H9 (cell line): ENCODE results near the gene VAPA. TPM values are rescaled to one million over a fixed set of nuclear protein-coding genes. Genes with fewer than 3 reads are reported as not detected.
"Not testable (repeated sequence)": the region's sequence is repeated elsewhere in the genome, so short reads cannot be mapped to it uniquely, and the experiment has no call there.

ENCODE experiments used
- DNase-seq: peaks from one replicate; pipeline ENCODE4 v3.0.0-alpha.2; 2017
- H2AFZ ChIP-seq: one replicate; pipeline ENCODE4 v1.6.1; 2013; ENCODE audit warnings: mild to moderate bottlenecking, low read length, control low read depth, moderate library complexity
- H2AK5ac ChIP-seq: 2 replicates; pipeline ENCODE4 v1.6.1; 2013; ENCODE audit warnings: low read length, control low read depth, mixed read lengths; ENCODE audit not compliant: insufficient read length
- H2BK120ac ChIP-seq: one replicate; pipeline ENCODE4 v1.6.1; 2013; ENCODE audit warnings: low read depth, mild to moderate bottlenecking, low read length, control low read depth, inconsistent platforms; ENCODE audit not compliant: poor library complexity, severe bottlenecking
- H2BK12ac ChIP-seq: 2 replicates; pipeline ENCODE4 v1.6.1; 2013; ENCODE audit warnings: low read length, control low read depth, mixed read lengths, low read depth; ENCODE audit not compliant: insufficient read length
- H2BK15ac ChIP-seq: 2 replicates; pipeline ENCODE4 v1.6.1; 2013; ENCODE audit warnings: low read depth, low read length, control low read depth
- H2BK20ac ChIP-seq: one replicate; pipeline ENCODE4 v1.6.1; 2013; ENCODE audit warnings: low read depth, mild to moderate bottlenecking, low read length, control low read depth, inconsistent platforms; ENCODE audit not compliant: poor library complexity, severe bottlenecking
- H2BK5ac ChIP-seq: 2 replicates; pipeline ENCODE4 v1.6.1; 2013; ENCODE audit warnings: low read length, control low read depth, mixed read lengths; ENCODE audit not compliant: insufficient read length
- H3K14ac ChIP-seq: 2 replicates; pipeline ENCODE4 v1.6.1; 2013; ENCODE audit warnings: low read length, control low read depth; ENCODE audit not compliant: insufficient read depth
- H3K18ac ChIP-seq: 2 replicates; pipeline ENCODE4 v1.6.1; 2013; ENCODE audit warnings: low read depth, mild to moderate bottlenecking, mixed read lengths, low read length, control low read depth; ENCODE audit not compliant: insufficient read length
- H3K23ac ChIP-seq: 2 replicates; pipeline ENCODE4 v1.6.1; 2013; ENCODE audit warnings: low read length, control low read depth, mixed read lengths, low read depth; ENCODE audit not compliant: insufficient read length
- H3K23me2 ChIP-seq: 2 replicates; pipeline ENCODE4 v1.6.1; 2013; ENCODE audit warnings: low read depth, mild to moderate bottlenecking, mixed read lengths, low read length, control low read depth; ENCODE audit not compliant: insufficient read length, poor library complexity, severe bottlenecking
- H3K27ac ChIP-seq: 2 replicates; pipeline ENCODE4 v1.5.1; 2013; ENCODE audit warnings: low read length, control low read depth, mixed read lengths, low read depth; ENCODE audit not compliant: insufficient read length
- H3K27me3 ChIP-seq: 2 replicates; pipeline ENCODE4 v1.6.1; 2013; ENCODE audit warnings: low read length, control low read depth, inconsistent platforms; ENCODE audit not compliant: insufficient read depth
- H3K4ac ChIP-seq: 2 replicates; pipeline ENCODE4 v1.6.1; 2013; ENCODE audit warnings: low read depth, mild to moderate bottlenecking, control low read depth, inconsistent platforms, low read length, moderate library complexity
- H3K4me1 ChIP-seq: 2 replicates; pipeline ENCODE4 v1.6.1; 2013; ENCODE audit warnings: low read length, control low read depth, inconsistent platforms; ENCODE audit not compliant: insufficient read depth
- H3K4me2 ChIP-seq: 2 replicates; pipeline ENCODE4 v1.6.1; 2013; ENCODE audit warnings: low read length, control low read depth, mixed read lengths; ENCODE audit not compliant: insufficient read length, insufficient read depth
- H3K56ac ChIP-seq: 2 replicates; pipeline ENCODE4 v1.6.1; 2013; ENCODE audit warnings: low read depth, mild to moderate bottlenecking, mixed read lengths, low read length, control low read depth; ENCODE audit not compliant: insufficient read length
- H3K79me1 ChIP-seq: 2 replicates; pipeline ENCODE4 v1.6.1; 2013; ENCODE audit warnings: low read depth, mild to moderate bottlenecking, moderate library complexity, low read length, control low read depth, inconsistent platforms; ENCODE audit not compliant: insufficient read depth, poor library complexity, severe bottlenecking
- H3K79me2 ChIP-seq: 2 replicates; pipeline ENCODE4 v1.6.1; 2013; ENCODE audit warnings: low read length, control low read depth, inconsistent platforms; ENCODE audit not compliant: insufficient read depth
- H3K9ac ChIP-seq: 2 replicates; pipeline ENCODE4 v1.6.1; 2013; ENCODE audit warnings: low read length, control low read depth, mixed read lengths; ENCODE audit not compliant: insufficient read length; ENCODE audit errors: extremely low read depth
- H3K9me3 ChIP-seq: one replicate; pipeline ENCODE4 v1.6.1; 2013; ENCODE audit warnings: low read depth, low read length, inconsistent platforms; ENCODE audit not compliant: control insufficient read depth
- H3T11ph ChIP-seq: one replicate; pipeline ENCODE4 v1.6.1; 2013; ENCODE audit warnings: mild to moderate bottlenecking, low read length, control low read depth, inconsistent platforms
- H4K20me1 ChIP-seq: one replicate; pipeline ENCODE4 v1.6.1; 2013; ENCODE audit not compliant: control insufficient read depth, insufficient read length, insufficient read depth
- H4K5ac ChIP-seq: 2 replicates; pipeline ENCODE4 v1.6.1; 2013; ENCODE audit warnings: low read depth, mild to moderate bottlenecking, mixed read lengths, low read length, control low read depth; ENCODE audit not compliant: insufficient read length
- H4K8ac ChIP-seq: replicated peaks from 2 replicates; pipeline ENCODE4 v1.6.1; 2013; ENCODE audit warnings: low read length, control low read depth, mixed read lengths, low read depth; ENCODE audit not compliant: insufficient read length
- H4K91ac ChIP-seq: 2 replicates; pipeline ENCODE4 v1.6.1; 2013; ENCODE audit warnings: low read depth, mild to moderate bottlenecking, moderate library complexity, mixed read lengths, low read length, control low read depth; ENCODE audit not compliant: insufficient read length
- H3K27ac Mint-ChIP-seq, 3 experiments: 2 replicates in 2 of 3; 3 replicates in 1 of 3; pipeline ENCODE4 v1.8.0; 2020 to 2021; ENCODE audit warnings: mixed read lengths in 3 of 3, mild to moderate bottlenecking in 1 of 3, moderate library complexity in 1 of 3
- H3K27me3 Mint-ChIP-seq: 2 replicates; pipeline ENCODE4 v1.8.0; 2021; ENCODE audit warnings: low read depth, mild to moderate bottlenecking, moderate library complexity, mixed read lengths
- H3K36me3 Mint-ChIP-seq, 3 experiments: 2 replicates in 2 of 3; 3 replicates in 1 of 3; pipeline ENCODE4 v1.8.0; 2020 to 2021; ENCODE audit warnings: low read depth in 3 of 3, mixed read lengths in 3 of 3; ENCODE audit not compliant: insufficient read depth in 1 of 3
- H3K4me1 Mint-ChIP-seq, 2 experiments: 2 replicates each; pipeline ENCODE4 v1.8.0; 2020; ENCODE audit warnings: mixed read lengths in 2 of 2
- H3K4me3 Mint-ChIP-seq, 2 experiments: 2 replicates in 1 of 2; 3 replicates in 1 of 2; pipeline ENCODE4 v1.8.0; 2020 to 2021; ENCODE audit warnings: mild to moderate bottlenecking in 2 of 2, mixed read lengths in 2 of 2, moderate library complexity in 1 of 2
- H3K9me3 Mint-ChIP-seq, 2 experiments: 2 replicates in 1 of 2; 3 replicates in 1 of 2; pipeline ENCODE4 v1.8.0; 2020; ENCODE audit warnings: mild to moderate bottlenecking in 2 of 2, mixed read lengths in 2 of 2, moderate library complexity in 1 of 2
- WGBS: extraction: QIAGEN DNeasy Blood & Tissue Kit; methylation state at CpG from one replicate; pipeline ENCODE4 v1.1.7; 2013; ENCODE audit warnings: missing lambda C conversion rate, low lambda C conversion rate, mixed read lengths; ENCODE audit not compliant: insufficient read length; ENCODE audit errors: extremely low coverage; 5-methylcytosine and 5-hydroxymethylcytosine counted together
- total RNA-seq: library from RNA; stranded (reverse); gene quantifications from 2 replicates; pipeline ENCODE4 v1.2.1, GENCODE V29; 2021
- TF ChIP-seq, protein P1 (sequence below): fragments of 200-600 bp; sonication (generic); conservative IDR thresholded peaks from 3 replicates; pipeline ENCODE4 v1.8.0; 2021; ENCODE audit warnings: antibody characterized with exemption, mild to moderate bottlenecking

Gene VAPA
- total RNA-seq, 1 experiment from 2014 or later: 141 TPM

GRCh38 chr18:9911226-9911625, 2.6 kb upstream of the VAPA start:
- no CpG with 5 or more reads among the region's 5 CpGs for WGBS

DNA sequence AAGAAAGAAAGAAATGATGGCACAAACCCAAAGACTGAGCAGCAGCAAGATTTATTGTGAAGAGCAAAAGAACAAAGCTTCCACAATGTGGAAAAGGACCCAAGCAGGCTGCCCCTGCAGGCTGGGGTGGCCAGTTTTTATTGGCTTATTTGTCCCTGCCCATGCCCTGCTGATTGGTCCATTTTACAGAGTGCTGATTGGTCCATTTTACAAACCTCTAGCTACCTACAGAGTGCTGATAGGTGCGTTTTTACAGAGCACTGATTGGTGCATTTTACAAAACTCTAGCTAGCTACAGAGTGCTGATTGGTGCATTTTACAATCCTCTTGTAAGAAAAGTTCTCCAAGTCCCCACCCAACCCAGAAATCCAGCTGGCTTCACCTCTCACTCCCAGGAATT, 1.5 kb upstream of the VAPA start:
- not testable (repeated sequence) for H3T11ph ChIP-seq, H2BK12ac ChIP-seq, H3K79me1 ChIP-seq, H4K20me1 ChIP-seq, H3K36me3 Mint-ChIP-seq, H3K4ac ChIP-seq, H2AFZ ChIP-seq, H2AK5ac ChIP-seq, H4K8ac ChIP-seq, H4K91ac ChIP-seq, DNase-seq, H3K56ac ChIP-seq, H4K5ac ChIP-seq, H3K9me3 ChIP-seq, H3K14ac ChIP-seq, H3K4me1 ChIP-seq, H3K27me3 Mint-ChIP-seq, H3K9ac ChIP-seq, H2BK20ac ChIP-seq, H2BK120ac ChIP-seq, H3K23me2 ChIP-seq, H3K18ac ChIP-seq, H2BK5ac ChIP-seq, H2BK15ac ChIP-seq, H3K23ac ChIP-seq, H3K9me3 Mint-ChIP-seq, H3K27ac Mint-ChIP-seq, H3K4me2 ChIP-seq, H3K27ac ChIP-seq, H3K27me3 ChIP-seq
- Mint-ChIP-seq H3K4me3 (peak overlapping the region in 1 of 2 experiments; percentile 92; a peak in 1 of 5 replicates), H3K4me1 (peaks cover 25 to 27% of the 10 kb centered on the region in 2 experiments)
- WGBS: no CpG with 5 or more reads among the region's 1 CpG
- peaks cover 21% of the 10 kb centered on the region; the same call in 1 of the 2 replicates for H3K79me2 ChIP-seq

More at GRCh38 chr18:9911226-9911625, 2.6 kb upstream of the VAPA start:
- H3K4me3 Mint-ChIP-seq: no peak overlapping the region
- Histone ChIP-seq H3K9me3 (no peaks in the 10 kb centered on the region), H2BK15ac (no peak overlapping the region), H3K79me2 (peaks cover 15% of the 10 kb centered on the region; the same call in 1 of the 2 replicates), H3K79me1 (no peaks in the 10 kb centered on the region), H2BK12ac (no peak overlapping the region), H4K8ac (no peak overlapping the region), H2BK20ac (no peak overlapping the region), H4K5ac (no peak overlapping the region), H2BK120ac (no peak overlapping the region), H3K4ac (no peak overlapping the region), H3K18ac (no peak overlapping the region), H2AFZ (no peak overlapping the region), H3K23me2 (peaks cover 4% of the 10 kb centered on the region), H3T11ph (no peak overlapping the region), H3K14ac (no peak overlapping the region), H3K27ac (no peak overlapping the region), H3K9ac (no peak overlapping the region), H4K91ac (no peak overlapping the region), H2AK5ac (no peak overlapping the region), H4K20me1 (no peaks in the 10 kb centered on the region), H3K4me1 (no peaks in the 10 kb centered on the region), H3K56ac (no peak overlapping the region), H3K27me3 (no peaks in the 10 kb centered on the region), H2BK5ac (no peak overlapping the region), H3K23ac (no peak overlapping the region), H3K4me2 (no peak overlapping the region)
- H3K27me3 Mint-ChIP-seq: no peaks in the 10 kb centered on the region; the same call in 1 of the 2 replicates
- TF ChIP-seq, protein P1, sequence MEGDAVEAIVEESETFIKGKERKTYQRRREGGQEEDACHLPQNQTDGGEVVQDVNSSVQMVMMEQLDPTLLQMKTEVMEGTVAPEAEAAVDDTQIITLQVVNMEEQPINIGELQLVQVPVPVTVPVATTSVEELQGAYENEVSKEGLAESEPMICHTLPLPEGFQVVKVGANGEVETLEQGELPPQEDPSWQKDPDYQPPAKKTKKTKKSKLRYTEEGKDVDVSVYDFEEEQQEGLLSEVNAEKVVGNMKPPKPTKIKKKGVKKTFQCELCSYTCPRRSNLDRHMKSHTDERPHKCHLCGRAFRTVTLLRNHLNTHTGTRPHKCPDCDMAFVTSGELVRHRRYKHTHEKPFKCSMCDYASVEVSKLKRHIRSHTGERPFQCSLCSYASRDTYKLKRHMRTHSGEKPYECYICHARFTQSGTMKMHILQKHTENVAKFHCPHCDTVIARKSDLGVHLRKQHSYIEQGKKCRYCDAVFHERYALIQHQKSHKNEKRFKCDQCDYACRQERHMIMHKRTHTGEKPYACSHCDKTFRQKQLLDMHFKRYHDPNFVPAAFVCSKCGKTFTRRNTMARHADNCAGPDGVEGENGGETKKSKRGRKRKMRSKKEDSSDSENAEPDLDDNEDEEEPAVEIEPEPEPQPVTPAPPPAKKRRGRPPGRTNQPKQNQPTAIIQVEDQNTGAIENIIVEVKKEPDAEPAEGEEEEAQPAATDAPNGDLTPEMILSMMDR: no peak
- H3K9me3 Mint-ChIP-seq: 0 out of 5 replicates have a peak, but pooled peaks cover 0 to 3% of the 10 kb centered on the region in 2 experiments
- no peaks in the 10 kb centered on the region for H3K36me3 Mint-ChIP-seq
- peaks cover 20 to 22% of the 10 kb centered on the region in 2 experiments for H3K4me1 Mint-ChIP-seq
- DNase-seq: no peak
- no peak overlapping the region for H3K27ac Mint-ChIP-seq
